HEK293 (cell line): ENCODE measurements around the gene CRTAP.

ENCODE experiments used
- CTCF ChIA-PET: fragments of 350-600 bp; formaldehyde crosslinking; extraction: SDS; loops from one replicate; lab custom pipeline; 2021; ENCODE audit warnings: antibody characterized with exemption; lab: Yijun Ruan, JAX
- POLR2A ChIA-PET: fragments of 300-600 bp; formaldehyde crosslinking; extraction: SDS; loops from one replicate; lab custom pipeline; 2020; ENCODE audit warnings: antibody characterized with exemption, inconsistent platforms; lab: Yijun Ruan, JAX
- H3K27ac ChIP-seq: fragments of 200-500 bp; sonication (Bioruptor generic); 2 replicates; pipeline ENCODE4 v1.5.1; 2014; ENCODE audit warnings: low read depth, low read length, control low read depth, inconsistent platforms; ENCODE audit errors: extremely low read depth
- H3K36me3 ChIP-seq, 2 experiments: fragments of 200-500 bp in 1 of 2; sonication (Bioruptor generic) in 1 of 2; 1 replicate in 1 of 2; 2 replicates in 1 of 2; pipeline ENCODE4 v1.5.1; 2014 to 2017; ENCODE audit warnings: inconsistent platforms in 2 of 2, low read length in 2 of 2; ENCODE audit not compliant: control insufficient read depth in 2 of 2, insufficient read depth in 1 of 2
- H3K4me1 ChIP-seq: fragments of 200-500 bp; sonication (Bioruptor generic); 2 replicates; pipeline ENCODE4 v1.5.1; 2014; ENCODE audit warnings: mild to moderate bottlenecking, low read length, inconsistent platforms; ENCODE audit not compliant: control insufficient read depth, insufficient read depth
- H3K4me3 ChIP-seq: 2 replicates; pipeline ENCODE4 v1.5.1; 2011; ENCODE audit warnings: low read depth, mild to moderate bottlenecking, control low read depth, low read length, moderate library complexity
- H3K9me3 ChIP-seq: fragments of 200-500 bp; sonication (Bioruptor generic); 2 replicates; pipeline ENCODE4 v1.5.1; 2014; ENCODE audit warnings: low read depth, low read length, inconsistent platforms; ENCODE audit not compliant: control insufficient read depth, insufficient read depth
- ELK4 ChIP-seq: IDR thresholded peaks from 2 replicates; pipeline ENCODE4 v1.6.1; 2011; ENCODE audit warnings: mild to moderate bottlenecking, low read depth, low read length, borderline replicate concordance
- IKZF3 ChIP-seq: fragments of 450-650 bp; IDR thresholded peaks from 2 replicates; pipeline ENCODE4 v1.5.0; 2018; ENCODE audit warnings: missing biosample characterization, mild to moderate bottlenecking, missing genetic modification characterization, moderate library complexity
- PRDM10 ChIP-seq: fragments of 450-650 bp; formaldehyde crosslinking; IDR thresholded peaks from 2 replicates; pipeline ENCODE4 v1.5.1; 2016; ENCODE audit warnings: missing biosample characterization, missing genetic modification characterization
- REST ChIP-seq: fragments of 450-650 bp; formaldehyde crosslinking; IDR thresholded peaks from 2 replicates; pipeline ENCODE4 v1.5.1; 2016; ENCODE audit warnings: missing biosample characterization, missing genetic modification characterization
- SCRT1 ChIP-seq: fragments of 450-650 bp; formaldehyde crosslinking; IDR thresholded peaks from 2 replicates; pipeline ENCODE4 v1.5.1; 2016; ENCODE audit warnings: missing biosample characterization, missing genetic modification characterization, borderline replicate concordance
- SETDB1 ChIP-seq: IDR thresholded peaks from one replicate; pipeline ENCODE4 v1.6.1; 2017; ENCODE audit warnings: mild to moderate bottlenecking, low read length, moderate library complexity, mixed read lengths; ENCODE audit not compliant: insufficient read length
- ZFP37 ChIP-seq: fragments of 450-650 bp; formaldehyde crosslinking; IDR thresholded peaks from 2 replicates; pipeline ENCODE4 v1.5.1; 2016; ENCODE audit warnings: missing biosample characterization, missing genetic modification characterization
- ZNF132 ChIP-seq: fragments of 450-650 bp; formaldehyde crosslinking; IDR thresholded peaks from 2 replicates; pipeline ENCODE4 v1.5.1; 2017; ENCODE audit warnings: missing biosample characterization, missing genetic modification characterization, borderline replicate concordance
- ZNF521 ChIP-seq: fragments of 450-650 bp; formaldehyde crosslinking; IDR thresholded peaks from 2 replicates; pipeline ENCODE4 v1.5.1; 2017; ENCODE audit warnings: missing biosample characterization, mild to moderate bottlenecking, missing genetic modification characterization
- ZNF600 ChIP-seq: fragments of 450-650 bp; formaldehyde crosslinking; IDR thresholded peaks from 2 replicates; pipeline ENCODE4 v1.5.1; 2016; ENCODE audit warnings: missing biosample characterization, missing genetic modification characterization
- ZNF639 ChIP-seq: fragments of 450-650 bp; formaldehyde crosslinking; IDR thresholded peaks from 2 replicates; pipeline ENCODE4 v1.5.1; 2016; ENCODE audit warnings: missing biosample characterization, missing genetic modification characterization
- ZNF791 ChIP-seq: fragments of 450-650 bp; formaldehyde crosslinking; IDR thresholded peaks from 2 replicates; pipeline ENCODE4 v1.5.1; 2016; ENCODE audit warnings: missing biosample characterization, missing genetic modification characterization
- ZNF830 ChIP-seq: fragments of 450-650 bp; IDR thresholded peaks from 2 replicates; pipeline ENCODE4 v1.5.0; 2018; ENCODE audit warnings: missing biosample characterization, missing genetic modification characterization, low read depth, mild to moderate bottlenecking, moderate library complexity
- ZSCAN18 ChIP-seq: fragments of 450-650 bp; formaldehyde crosslinking; IDR thresholded peaks from 2 replicates; pipeline ENCODE4 v1.5.1; 2016; ENCODE audit warnings: missing biosample characterization, missing genetic modification characterization

Gene CRTAP

GRCh38 chr3:33093847-33094246 lies 20.0 kb upstream of the CRTAP start:
- Histone ChIP-seq H3K27ac (no peak overlapping the region), H3K4me1 (no peaks in the 10 kb centered on the region), H3K9me3 (no peaks in the 10 kb centered on the region), H3K36me3 (peaks cover 0 to 29% of the 10 kb centered on the region in 2 experiments; a peak in 1 of 3 replicates), H3K4me3 (no peak overlapping the region)
- TF ChIP-seq IKZF3 (tag by site-specific recombination) (no peak), PRDM10 (no peak), SETDB1 (no peak), ZNF639 (no peak), ZNF521 (no peak), ZNF830 (tag by site-specific recombination) (no peak), ZFP37 (no peak), ZSCAN18 (no peak), ZNF600 (tag by site-specific recombination) (no peak), ELK4 (no peak)
- CTCF ChIA-PET: no interaction called here
- POLR2A ChIA-PET: no interaction called here

- TF ChIP-seq SCRT1 (tag by site-specific recombination) (no peak), REST (tag by site-specific recombination) (no peak), ZNF132 (tag by site-specific recombination) (no peak), ZNF791 (tag by site-specific recombination) (no peak)
- Histone ChIP-seq H3K36me3 (peaks cover 0 to 25% of the 10 kb centered on the region in 2 experiments; a peak in 1 of 3 replicates), H3K4me1 (no peaks in the 10 kb centered on the region), H3K27ac (no peak overlapping the region), H3K9me3 (no peaks in the 10 kb centered on the region), H3K4me3 (peak overlapping the region; percentile 88)
- POLR2A ChIA-PET: interaction anchor here (1.1 to 3.9 kb wide), 2 partner anchors 12 to 18 kb away, joined by 3 to 17 read pairs; partner anchors contain the start of gene CRTAP
- CTCF ChIA-PET: interaction anchor here (0.9 to 1.3 kb wide), 2 partner anchors 23 to 278 kb away, joined by 3 to 6 read pairs; no protein-coding TSS in a partner anchor
Measured at GRCh38 chr3:33095436-33095835, 18.4 kb upstream of the CRTAP start.
